Measurements from ENCODE around the gene DPH3. TPM values are rescaled to one million over a fixed set of nuclear protein-coding genes. Genes with fewer than 3 reads are reported as not detected.

The DPH3 gene
- 19.6 to 27.8 TPM (median 25.9 TPM) in 5 replicates for total RNA-seq (2022; extraction: Qiagen RNA extraction; ENCODE audit: low read depth)

DNA sequence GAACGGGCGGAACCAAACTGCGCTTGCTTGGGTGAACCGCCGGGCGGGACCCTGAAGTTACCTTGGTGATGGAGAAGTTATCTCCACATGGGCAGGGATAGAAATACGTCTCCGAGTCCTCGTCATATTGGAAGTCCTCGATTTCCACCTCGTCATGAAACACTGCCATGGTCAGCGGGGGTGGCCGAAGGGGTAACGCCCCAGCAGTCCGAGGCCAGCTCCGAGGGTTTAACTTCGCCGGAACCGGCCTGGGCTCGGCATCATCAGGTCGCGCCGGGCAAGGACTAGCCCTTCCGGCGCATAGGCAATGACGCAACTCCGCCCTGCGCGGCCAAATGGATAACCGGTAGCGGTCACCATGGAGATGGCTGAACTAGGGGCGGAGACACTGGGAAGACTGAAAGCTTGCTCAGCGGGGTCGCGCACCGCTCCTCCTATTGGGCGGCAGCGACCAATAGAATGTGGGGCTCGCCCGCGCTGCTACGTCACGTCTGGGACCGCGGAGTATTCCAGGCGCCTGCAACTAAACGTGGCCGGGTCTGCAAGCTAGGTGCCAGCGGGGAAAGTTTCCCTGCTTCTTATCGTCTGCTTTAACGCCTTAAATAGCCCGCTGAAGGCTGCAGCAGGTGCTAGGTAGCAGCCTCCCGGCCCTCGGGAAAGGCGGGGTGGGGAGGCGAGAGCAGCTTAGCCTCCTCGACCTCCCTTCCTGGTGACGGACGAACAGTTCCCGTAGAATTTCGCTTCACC is at the start of gene DPH3, which contains the start of gene OXNAD1:
Gene DPH3 (minus strand): TSS at position 236 of the 747 bp plus-strand sequence. CDS start 67 bp downstream, at position 169.
Gene OXNAD1 (plus strand): TSS at position 505 of the 747 bp plus-strand sequence. CDS start 5,741 bp downstream, outside the sequence.

Other genes with a start within 250 kb of the DPH3 start
- gene GALNT15, start 90.3 kb downstream of the DPH3 start, total RNA-seq (2022; extraction: Qiagen RNA extraction; ENCODE audit: low read depth), result 0.06 to 0.14 TPM (median 0.07 TPM) in 3 of 5 replicates, not detected in the others
- 5.6 to 10.1 TPM (median 9.8 TPM) in 5 replicates for gene OXNAD1, start 269 bp upstream of the DPH3 start, total RNA-seq (2022; extraction: Qiagen RNA extraction; ENCODE audit: low read depth)
- 3.2 to 4.4 TPM (median 3.5 TPM) in 5 replicates for gene RFTN1, start 248.8 kb upstream of the DPH3 start, total RNA-seq (2022; extraction: Qiagen RNA extraction; ENCODE audit: low read depth)

Data from A549 treated with DMSO at 1 μM for 4 hours (cell line).